GM12801 (cell line): ENCODE data around the gene COX7A2.

Experiments used
- TF ChIP-seq, protein P1 (sequence below): IDR thresholded peaks from one replicate; pipeline ENCODE4 v1.5.1; 2011; ENCODE audit warnings: control low read depth; ENCODE audit not compliant: insufficient read length; ENCODE audit errors: extremely low read depth

The COX7A2 gene

GRCh38 chr6:75202676-75203131, 40.9 kb downstream of the COX7A2 start:
- TF ChIP-seq, protein P1, sequence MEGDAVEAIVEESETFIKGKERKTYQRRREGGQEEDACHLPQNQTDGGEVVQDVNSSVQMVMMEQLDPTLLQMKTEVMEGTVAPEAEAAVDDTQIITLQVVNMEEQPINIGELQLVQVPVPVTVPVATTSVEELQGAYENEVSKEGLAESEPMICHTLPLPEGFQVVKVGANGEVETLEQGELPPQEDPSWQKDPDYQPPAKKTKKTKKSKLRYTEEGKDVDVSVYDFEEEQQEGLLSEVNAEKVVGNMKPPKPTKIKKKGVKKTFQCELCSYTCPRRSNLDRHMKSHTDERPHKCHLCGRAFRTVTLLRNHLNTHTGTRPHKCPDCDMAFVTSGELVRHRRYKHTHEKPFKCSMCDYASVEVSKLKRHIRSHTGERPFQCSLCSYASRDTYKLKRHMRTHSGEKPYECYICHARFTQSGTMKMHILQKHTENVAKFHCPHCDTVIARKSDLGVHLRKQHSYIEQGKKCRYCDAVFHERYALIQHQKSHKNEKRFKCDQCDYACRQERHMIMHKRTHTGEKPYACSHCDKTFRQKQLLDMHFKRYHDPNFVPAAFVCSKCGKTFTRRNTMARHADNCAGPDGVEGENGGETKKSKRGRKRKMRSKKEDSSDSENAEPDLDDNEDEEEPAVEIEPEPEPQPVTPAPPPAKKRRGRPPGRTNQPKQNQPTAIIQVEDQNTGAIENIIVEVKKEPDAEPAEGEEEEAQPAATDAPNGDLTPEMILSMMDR = no peak

DNA sequence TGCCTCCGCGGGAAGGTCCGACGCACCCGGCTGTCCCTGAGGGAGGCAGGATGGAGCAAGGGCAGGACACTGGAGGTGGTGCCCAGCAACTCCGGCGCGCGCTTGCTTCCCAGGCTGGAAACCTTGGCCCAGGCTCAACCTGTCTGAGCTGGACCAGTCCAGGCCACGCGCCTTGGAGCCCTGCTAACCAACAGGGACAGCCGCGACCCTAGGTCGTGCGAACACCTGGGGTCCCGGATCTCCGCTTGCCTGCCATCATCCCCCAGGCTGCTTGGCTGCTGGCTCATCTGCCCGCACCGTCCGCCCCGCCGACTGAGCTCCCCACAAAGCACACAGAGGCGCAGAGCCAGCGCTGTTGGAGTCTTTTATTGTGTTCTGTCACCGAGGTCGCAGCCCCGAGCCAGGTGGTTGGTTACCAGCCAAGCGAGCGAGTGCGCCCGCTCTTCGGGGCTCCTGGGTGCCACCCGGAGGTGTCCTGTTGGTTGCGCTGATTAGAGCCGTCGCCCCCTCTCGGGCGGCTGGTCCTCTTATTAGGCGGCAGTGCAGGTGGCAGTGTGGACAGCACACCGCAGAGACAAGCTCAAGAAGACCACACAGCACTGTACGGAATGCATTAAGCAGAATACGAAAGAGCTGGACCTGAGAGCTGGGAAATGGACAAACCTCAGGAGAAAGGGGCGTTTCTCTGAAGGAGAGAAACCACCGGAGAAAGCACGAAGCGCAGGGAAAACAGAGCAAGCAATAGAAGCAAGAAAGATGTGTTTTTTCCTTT, 41.5 kb downstream of the COX7A2 start:
- TF ChIP-seq, protein P1 = no peak

GRCh38 chr6:75201021-75201420, 42.6 kb downstream of the COX7A2 start:
- TF ChIP-seq, protein P1 = no peak

- TF ChIP-seq, protein P1 = no peak
Observed at GRCh38 chr6:75199889-75200288, 43.7 kb downstream of the COX7A2 start.

- TF ChIP-seq, protein P1 = no peak
Observed at GRCh38 chr6:75196081-75196687, 47.4 kb downstream of the COX7A2 start.

DNA sequence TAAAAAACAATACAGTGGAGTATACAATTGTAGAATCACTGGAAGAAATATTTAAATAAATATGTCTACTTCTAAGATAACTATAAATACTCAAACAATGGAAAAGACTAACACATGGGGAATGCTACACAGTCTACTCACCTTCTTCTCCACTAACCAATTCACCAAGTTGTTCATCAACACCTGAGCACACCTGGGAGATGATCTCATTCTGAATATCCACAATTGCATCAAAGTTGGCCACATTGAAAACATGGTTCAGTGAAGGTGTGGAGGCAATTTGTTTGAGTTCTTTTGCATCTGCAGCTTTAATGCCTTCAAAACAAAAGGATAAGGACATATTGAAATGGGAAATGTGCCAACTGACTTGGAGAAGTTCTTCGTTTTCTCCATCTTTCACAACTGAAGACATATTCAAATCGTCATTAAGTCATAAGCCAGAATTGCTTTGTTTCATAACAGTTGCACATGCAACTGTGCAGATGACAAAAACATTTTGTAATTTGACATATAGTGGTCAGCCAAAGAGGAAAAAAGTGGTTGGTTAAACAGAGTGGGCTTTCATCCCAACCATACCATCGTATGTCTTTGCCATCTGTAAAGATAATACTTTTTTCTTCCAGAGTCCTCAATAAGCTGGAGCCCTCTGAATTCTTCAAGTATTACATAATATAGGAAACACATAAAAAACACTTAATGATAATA, 55.2 kb downstream of the COX7A2 start:
- TF ChIP-seq, protein P1 = no peak
